ENCODE data around the gene COCH.

COCH gene

GRCh38 chr14:30874120-30874998 is at the start of gene COCH:
COCH (plus strand) TSS chr14:30874559; CDS start chr14:30874939, 380 bp downstream.
- DNase-seq (ENCODE audit: low read depth), result no peak

- no peak for DNase-seq (ENCODE audit: low read depth)
Measured at GRCh38 chr14:30826070-30826469, 48.3 kb upstream of the COCH start.

- no peak for DNase-seq (ENCODE audit: low read depth)
Measured at GRCh38 chr14:30829853-30830252, 44.5 kb upstream of the COCH start.

- no peak for DNase-seq (ENCODE audit: low read depth)
Measured at GRCh38 chr14:30834353-30834752, 40.0 kb upstream of the COCH start.

GRCh38 chr14:30838351-30838750 is 36.0 kb upstream of the COCH start:
- no peak for DNase-seq (ENCODE audit: low read depth)

GRCh38 chr14:30840086-30840779 is 34.1 kb upstream of the COCH start:
- no peak for DNase-seq (ENCODE audit: low read depth)

- no peak for DNase-seq (ENCODE audit: low read depth)
Measured at GRCh38 chr14:30842431-30842830, 31.9 kb upstream of the COCH start.

GRCh38 chr14:30848449-30849240 is 25.7 kb upstream of the COCH start:
- no peak for DNase-seq (ENCODE audit: low read depth)

GRCh38 chr14:30849354-30849753 is 25.0 kb upstream of the COCH start:
- no peak for DNase-seq (ENCODE audit: low read depth)

GRCh38 chr14:30849983-30850382 is 24.4 kb upstream of the COCH start:
- DNase-seq (ENCODE audit: low read depth), result no peak

- DNase-seq (ENCODE audit: low read depth), result no peak
Measured at GRCh38 chr14:30853946-30854345, 20.4 kb upstream of the COCH start.

GRCh38 chr14:30854492-30854891 is 19.9 kb upstream of the COCH start:
- DNase-seq (ENCODE audit: low read depth), result no peak

- no peak for DNase-seq (ENCODE audit: low read depth)
Measured at GRCh38 chr14:30855345-30856037, 18.9 kb upstream of the COCH start.

GRCh38 chr14:30861200-30861599 is 13.2 kb upstream of the COCH start:
- DNase-seq (ENCODE audit: low read depth), result no peak

GRCh38 chr14:30864934-30865333 is 9.4 kb upstream of the COCH start:
- DNase-seq (ENCODE audit: low read depth), result no peak

GRCh38 chr14:30868736-30869135 is 5.6 kb upstream of the COCH start:
- DNase-seq (ENCODE audit: low read depth), result no peak

- no peak for DNase-seq (ENCODE audit: low read depth)
Measured at GRCh38 chr14:30869551-30870155, 4.7 kb upstream of the COCH start.

- DNase-seq (ENCODE audit: low read depth), result no peak
Measured at GRCh38 chr14:30872602-30873001, 1.8 kb upstream of the COCH start.

- no peak for DNase-seq (ENCODE audit: low read depth)
Measured at GRCh38 chr14:30873308-30874119, 845 bp upstream of the COCH start.

- no peak for DNase-seq (ENCODE audit: low read depth)
Measured at GRCh38 chr14:30874999-30875787, 834 bp downstream of the COCH start.

Measured in amniotic epithelial cell (primary cell).